NCI-H460 (cell line): ENCODE measurements around the gene ADAMTS16. TPM values are rescaled to one million over a fixed set of nuclear protein-coding genes. Genes with fewer than 3 reads are reported as not detected.

Experiments
- DNase-seq: peaks from one replicate; pipeline ENCODE4 v3.0.0-alpha.2; 2016; ENCODE audit warnings: low read depth; ENCODE audit errors: extremely low read depth
- total RNA-seq: library from RNA; depleted of rRNA; stranded (reverse); fragments of >200 nt; shearing (Covaris generic); gene quantifications from 2 replicates; pipeline ENCODE4 v1.2.3, GENCODE V29; 2014

ADAMTS16 gene
- total RNA-seq, 1 experiment from 2014 or later = not detected

GRCh38 chr5:5304361-5305020 is 164.4 kb downstream of the ADAMTS16 start:
- DNase-seq = no peak

DNA sequence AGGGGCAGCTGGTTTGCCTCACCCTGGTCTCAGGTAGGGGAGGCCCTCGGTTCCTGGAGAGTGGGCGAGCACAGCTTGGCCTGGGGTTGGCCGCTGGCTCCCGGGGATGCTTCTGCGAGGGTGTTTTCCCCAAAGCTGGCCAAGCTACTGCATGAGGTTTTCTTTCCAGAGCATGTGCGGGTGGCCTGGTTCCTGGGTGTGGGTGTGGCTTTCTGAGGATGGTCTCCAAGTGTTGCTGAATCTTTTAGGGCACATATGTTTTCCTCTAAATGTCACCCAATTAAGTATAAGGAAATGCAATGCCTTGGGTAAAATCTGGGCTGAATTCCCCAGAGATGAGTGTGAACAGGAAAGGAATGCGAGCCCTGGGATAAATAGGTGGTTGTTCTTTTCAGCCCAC is 166.6 kb downstream of the ADAMTS16 start:
- DNase-seq = no peak

- no peak for DNase-seq
Observed at GRCh38 chr5:5308319-5308718, 168.2 kb downstream of the ADAMTS16 start.

- DNase-seq = no peak
Observed at GRCh38 chr5:5309645-5310044, 169.5 kb downstream of the ADAMTS16 start.

DNA sequence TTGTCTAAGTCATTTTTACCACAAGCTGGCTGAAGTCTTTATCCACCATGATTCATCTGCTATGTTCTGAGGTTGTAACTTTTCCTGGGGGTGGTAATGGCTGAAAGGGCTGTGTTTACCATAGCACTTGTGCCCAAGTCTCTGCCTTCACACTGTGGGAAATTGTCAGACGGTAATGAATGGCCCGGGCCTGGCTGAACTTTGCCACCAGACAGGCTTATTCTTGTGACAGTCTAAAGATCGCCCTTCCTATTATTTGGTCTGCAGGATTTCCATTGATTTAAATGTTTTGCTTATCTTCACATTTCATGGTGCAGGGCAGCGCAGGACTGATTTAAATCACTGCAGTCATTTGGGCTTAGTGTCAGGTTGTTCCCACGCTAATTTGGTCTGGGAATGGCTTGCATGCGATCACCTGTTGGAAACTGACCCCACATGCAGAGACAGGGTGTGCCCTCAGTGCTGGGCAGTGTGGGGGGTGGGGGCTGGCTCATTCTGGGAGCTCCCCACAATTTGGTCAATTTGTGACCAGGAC is 173.0 kb downstream of the ADAMTS16 start:
- no peak for DNase-seq

DNA sequence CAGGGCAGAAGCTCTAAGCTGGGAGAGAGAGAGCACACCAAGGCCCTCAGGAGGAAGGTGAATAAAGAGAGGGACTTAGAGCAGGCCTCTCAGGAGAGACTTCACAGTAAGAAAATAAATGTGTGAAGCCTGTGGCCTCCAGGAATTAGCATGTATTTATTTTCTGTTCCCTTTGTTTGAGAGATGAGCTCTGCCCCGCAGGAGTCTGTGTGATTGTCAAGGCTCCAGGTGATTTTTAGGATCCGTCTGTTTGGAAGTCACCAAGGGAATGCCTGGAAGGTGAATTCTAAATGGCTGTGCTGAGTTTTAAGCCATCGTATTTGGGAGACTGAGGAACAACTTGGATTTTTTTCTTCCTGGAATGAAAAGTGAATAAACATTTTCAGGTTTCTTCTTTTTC is 174.0 kb downstream of the ADAMTS16 start:
- no peak for DNase-seq

DNA sequence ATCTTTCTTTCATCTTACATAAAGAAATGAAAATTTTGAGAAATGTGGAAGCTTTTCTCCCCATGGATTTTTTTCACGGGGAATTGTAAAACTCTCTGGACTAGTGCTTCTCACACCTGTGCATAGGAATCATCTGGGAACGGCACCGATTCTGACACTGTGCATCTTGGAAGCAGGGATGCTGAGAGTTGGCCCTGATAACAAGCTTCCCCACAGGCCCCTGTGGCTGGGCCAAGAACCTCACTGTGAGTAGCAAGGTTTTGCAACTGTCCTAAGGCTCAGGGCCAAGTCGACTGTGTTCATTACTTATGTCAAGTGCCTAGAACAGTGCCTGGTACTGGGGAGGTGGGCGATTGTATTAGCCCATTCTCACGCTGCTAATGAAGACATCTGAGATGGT is 174.5 kb downstream of the ADAMTS16 start:
- no peak for DNase-seq

DNA sequence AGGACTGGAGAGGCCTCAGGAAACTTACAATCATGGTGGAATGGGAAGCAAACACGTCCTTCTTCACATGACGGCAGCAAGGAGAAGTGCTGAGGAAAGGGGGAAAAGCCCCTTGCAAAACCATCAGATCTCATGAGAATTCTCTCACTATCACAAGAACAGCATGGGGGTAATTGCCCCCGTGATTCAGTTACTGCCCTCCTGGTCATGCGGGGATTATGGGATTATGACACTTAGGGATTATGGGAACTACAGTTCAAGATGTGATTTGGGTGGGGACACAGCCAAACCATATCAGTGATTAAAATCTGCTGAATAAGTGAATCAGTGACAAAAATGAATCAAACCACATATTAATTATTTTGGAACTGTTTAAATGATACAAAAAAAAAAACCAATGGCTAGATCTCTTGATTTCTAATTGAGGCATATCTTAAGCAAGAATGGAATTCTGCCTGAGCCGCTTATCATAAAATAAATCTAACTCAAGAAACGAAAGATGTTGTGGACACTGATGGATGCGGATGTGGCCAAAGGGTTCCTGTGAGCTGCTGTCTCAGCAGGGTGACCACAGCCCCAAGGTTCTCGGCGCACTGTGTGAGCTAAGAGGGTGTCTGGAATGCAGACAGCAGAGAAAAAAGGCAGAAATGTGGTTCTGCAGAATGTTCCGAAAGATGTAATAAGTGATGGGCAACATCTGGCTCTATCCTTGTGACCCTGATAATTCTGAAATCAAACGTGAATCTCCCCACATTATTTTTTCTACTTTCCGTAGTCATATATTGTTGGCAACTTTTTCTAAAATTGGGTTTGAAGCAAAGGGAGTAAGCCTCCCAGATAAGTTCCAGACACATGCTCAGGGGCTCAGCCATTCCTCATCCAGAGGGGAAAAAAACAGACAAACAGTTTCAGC is 175.2 kb downstream of the ADAMTS16 start:
- DNase-seq = no peak

GRCh38 chr5:5316334-5316733 is 176.2 kb downstream of the ADAMTS16 start:
- no peak for DNase-seq

DNA sequence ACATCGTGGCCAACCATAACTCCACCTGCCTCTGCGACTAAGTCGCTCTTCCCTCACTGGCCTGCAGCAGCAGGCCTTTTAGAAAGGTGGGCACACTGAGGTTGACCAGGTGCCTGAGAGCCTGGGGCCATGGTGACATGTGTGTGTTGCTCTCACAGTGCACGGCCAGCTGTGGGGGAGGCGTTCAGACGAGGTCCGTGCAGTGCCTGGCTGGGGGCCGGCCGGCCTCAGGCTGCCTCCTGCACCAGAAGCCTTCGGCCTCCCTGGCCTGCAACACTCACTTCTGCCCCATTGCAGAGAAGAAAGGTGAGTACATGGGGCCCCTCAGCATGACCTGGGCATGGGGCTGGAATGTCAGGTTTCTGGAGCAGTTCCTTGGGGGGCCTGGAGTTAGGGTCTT is 177.8 kb downstream of the ADAMTS16 start:
- DNase-seq = no peak

DNA sequence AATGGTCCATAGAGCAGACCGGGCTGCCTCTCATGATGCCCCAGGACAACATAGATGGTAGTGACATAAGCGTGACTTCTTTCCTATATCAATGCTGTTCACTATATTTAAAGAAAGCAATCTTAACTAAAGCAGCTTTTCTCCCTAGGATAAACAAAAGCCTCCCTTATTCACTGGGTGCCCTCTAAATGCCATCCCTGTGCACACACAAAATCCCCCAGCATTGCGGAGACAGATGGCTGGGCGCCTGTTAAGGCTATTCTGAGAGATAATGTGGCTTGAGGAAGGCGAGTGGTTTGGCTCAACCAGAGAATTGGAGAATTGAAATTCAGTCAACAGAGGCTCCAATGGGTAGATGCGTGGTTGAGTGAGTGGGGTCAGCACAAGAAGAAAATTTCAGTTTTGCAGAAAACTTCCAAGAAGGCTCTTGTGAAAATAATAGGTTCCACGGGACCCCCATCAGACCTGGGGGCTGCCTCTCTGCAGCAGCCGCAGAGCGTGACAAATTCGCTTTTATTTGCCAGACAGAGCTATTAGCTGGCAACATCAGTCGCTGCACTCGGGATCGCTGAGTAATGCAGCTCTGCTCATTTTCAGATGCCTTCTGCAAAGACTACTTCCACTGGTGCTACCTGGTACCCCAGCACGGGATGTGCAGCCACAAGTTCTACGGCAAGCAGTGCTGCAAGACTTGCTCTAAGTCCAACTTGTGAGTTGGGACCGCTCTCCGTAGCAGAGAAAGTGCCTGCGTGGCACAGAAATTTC is 178.5 kb downstream of the ADAMTS16 start:
- DNase-seq = no peak

DNA sequence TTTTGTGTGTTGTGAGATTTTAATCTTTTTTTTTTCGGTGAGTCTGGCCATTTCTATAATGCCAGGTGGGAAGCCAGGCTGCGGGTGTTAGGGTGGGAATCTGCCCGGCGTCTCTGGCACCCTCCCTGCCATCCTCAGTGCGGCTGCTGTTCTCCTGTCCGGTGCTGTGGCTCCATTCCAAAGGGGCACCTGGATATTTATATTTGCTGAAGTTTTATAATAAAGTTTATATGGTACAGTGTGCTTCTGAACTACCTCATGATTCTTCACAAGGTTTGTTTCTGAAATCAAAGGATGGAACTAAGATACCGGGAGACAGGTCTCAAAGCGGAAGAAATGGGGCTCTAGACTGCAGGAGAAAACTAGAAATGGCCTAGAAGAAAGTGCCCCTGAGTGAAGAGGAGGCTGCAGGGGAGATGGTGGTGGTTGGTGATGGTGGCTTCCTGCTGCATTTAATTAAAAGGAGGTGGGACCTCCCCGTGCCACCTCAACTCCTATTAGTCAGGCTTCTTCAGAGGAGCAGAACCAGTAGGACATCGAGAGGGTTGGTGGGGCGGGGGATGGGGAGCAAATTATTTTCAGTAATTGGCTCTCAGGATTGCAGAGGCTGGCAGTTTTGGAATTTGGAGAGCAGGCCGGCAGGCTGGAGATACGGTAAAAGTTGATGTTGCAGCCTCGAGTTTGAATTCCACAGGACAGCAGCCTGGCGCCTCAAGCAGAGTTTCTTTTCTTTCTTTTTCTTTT is 180.1 kb downstream of the ADAMTS16 start:
- no peak for DNase-seq

GRCh38 chr5:5321137-5321536 is 181.0 kb downstream of the ADAMTS16 start:
- DNase-seq = no peak

- no peak for DNase-seq
Observed at GRCh38 chr5:5323551-5323950, 183.4 kb downstream of the ADAMTS16 start.

GRCh38 chr5:5326115-5326758 is 186.1 kb downstream of the ADAMTS16 start:
- no peak for DNase-seq

DNA sequence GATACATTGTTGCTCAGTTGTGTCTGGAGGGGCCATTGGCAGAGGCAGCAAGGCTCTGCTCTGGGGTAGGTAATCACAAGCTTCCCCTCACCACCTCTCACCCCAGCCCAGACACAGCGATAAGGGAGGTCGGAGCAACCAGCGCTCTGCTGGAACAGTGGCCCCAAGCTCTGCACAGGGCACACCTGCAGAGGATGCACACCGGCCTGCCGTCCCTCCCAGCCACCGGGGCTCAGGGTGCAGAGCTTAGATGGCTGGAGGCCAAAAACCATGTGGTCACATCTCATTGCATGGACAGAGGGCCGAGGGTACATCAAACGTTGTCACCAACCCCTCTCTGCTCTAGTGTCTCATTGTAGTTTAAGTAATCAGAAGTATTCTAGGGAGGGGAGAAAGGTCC is 187.0 kb downstream of the ADAMTS16 start:
- no peak for DNase-seq

DNA sequence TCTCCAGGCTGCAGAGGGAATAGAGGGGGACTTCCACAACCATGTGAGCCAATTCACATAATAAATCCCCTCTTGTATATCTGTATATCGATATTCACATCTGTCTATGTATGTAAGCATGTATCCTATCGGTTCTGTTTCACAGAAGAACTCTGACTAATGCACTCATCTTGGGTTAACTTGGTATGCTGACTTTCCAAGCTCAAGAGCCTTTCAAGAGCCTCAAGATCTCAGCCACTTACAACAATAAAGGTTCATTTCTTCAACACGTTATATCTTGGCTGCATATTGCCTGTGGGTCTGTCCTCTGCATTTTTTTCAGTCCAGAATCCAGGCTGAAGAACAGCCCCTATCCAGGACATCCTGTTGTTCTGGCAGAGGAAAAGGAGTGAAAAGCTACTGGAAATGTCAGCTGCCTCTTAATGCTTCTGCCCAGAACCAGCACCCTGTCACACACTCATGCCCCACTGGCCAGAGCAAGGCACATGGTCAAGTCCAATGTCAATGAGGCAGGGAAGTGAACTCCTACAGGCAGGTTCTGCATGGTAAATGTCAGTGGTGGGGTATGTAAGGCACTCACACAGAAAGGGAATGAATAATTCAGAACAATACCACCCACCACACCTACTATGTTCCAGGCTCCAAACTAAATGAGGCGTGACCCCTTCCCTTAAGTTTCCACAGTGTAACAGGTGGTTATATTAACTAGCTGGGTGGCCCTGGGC is 190.8 kb downstream of the ADAMTS16 start:
- DNase-seq = no peak

- DNase-seq = no peak
Observed at GRCh38 chr5:5331848-5332247, 191.7 kb downstream of the ADAMTS16 start.

DNA sequence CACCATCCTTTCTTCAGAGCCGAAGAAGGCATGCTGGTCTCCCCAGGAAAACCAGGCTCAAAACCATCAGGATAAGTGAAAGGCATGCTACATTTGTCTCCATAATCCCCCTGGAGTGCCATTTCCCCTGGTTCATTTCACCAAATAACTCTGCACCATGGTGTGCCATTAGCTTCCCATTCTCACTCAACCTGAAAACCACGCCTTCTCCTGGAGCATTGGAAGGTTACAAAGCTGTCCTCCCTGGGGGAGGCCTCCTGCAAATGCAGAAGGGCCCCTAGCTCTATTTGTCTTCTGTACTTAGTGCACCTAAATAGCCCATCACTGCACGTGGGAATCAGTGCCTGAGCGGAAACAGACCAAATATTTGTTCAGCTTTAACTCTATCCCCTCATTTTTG is 192.2 kb downstream of the ADAMTS16 start:
- DNase-seq = no peak
